RPMI7951 (cell line): ENCODE measurements around the gene PDE4A. TPM values are rescaled to one million over a fixed set of nuclear protein-coding genes. Genes with fewer than 3 reads are reported as not detected.
"Not testable (repeated sequence)": the region's sequence is repeated elsewhere in the genome, so short reads cannot be mapped to it uniquely, and the experiment has no call there.

Experiments used
- DNase-seq: peaks from one replicate; pipeline ENCODE4 v3.0.0-alpha.2; 2012; ENCODE audit warnings: low read depth
- total RNA-seq: library from RNA; depleted of rRNA; stranded (reverse); fragments of >200 nt; shearing (Covaris generic); gene quantifications from 2 replicates; pipeline ENCODE4 v1.2.3, GENCODE V29; 2014; rRNA removed

Gene PDE4A
- total RNA-seq = 1.3 and 2.0 TPM in 2 replicates

- DNase-seq = no peak
These were observed at the start of gene PDE4A for GRCh38 chr19:10420444-10421239. Gene PDE4A (plus strand): TSS chr19:10420538. CDS start chr19:10420765, 227 bp downstream.

- no peak for DNase-seq
These were observed 47.6 kb upstream of the PDE4A start for GRCh38 chr19:10372690-10373089.

- DNase-seq = no peak
These were observed 45.4 kb upstream of the PDE4A start for GRCh38 chr19:10374931-10375330.

GRCh38 chr19:10377140-10377640 is 43.1 kb upstream of the PDE4A start:
- not testable (repeated sequence) for DNase-seq

- no peak for DNase-seq
These were observed 42.2 kb upstream of the PDE4A start for GRCh38 chr19:10378124-10378523.

GRCh38 chr19:10379880-10380312 is 40.4 kb upstream of the PDE4A start:
- no peak for DNase-seq

- DNase-seq = peak; percentile 98
These were observed 39.8 kb upstream of the PDE4A start, which contains the start of gene TYK2 for GRCh38 chr19:10380313-10381102. Gene TYK2 (minus strand): TSS chr19:10380572. CDS start chr19:10378406, 2,166 bp downstream.

GRCh38 chr19:10383223-10383499 is 37.2 kb upstream of the PDE4A start:
- not testable (repeated sequence) for DNase-seq

GRCh38 chr19:10384580-10384979 is 35.8 kb upstream of the PDE4A start:
- DNase-seq = no peak

- DNase-seq = peak; percentile 72
These were observed 31.4 kb upstream of the PDE4A start for GRCh38 chr19:10388957-10389356.

GRCh38 chr19:10389863-10390262 is 30.5 kb upstream of the PDE4A start:
- DNase-seq = no peak

GRCh38 chr19:10390652-10391286 is 29.6 kb upstream of the PDE4A start:
- DNase-seq = peak; percentile 56

GRCh38 chr19:10392120-10392519 is 28.2 kb upstream of the PDE4A start:
- no peak for DNase-seq

GRCh38 chr19:10393137-10393536 is 27.2 kb upstream of the PDE4A start:
- DNase-seq = no peak

- no peak for DNase-seq
These were observed 25.3 kb upstream of the PDE4A start for GRCh38 chr19:10395003-10395402.

GRCh38 chr19:10395436-10395835 is 24.9 kb upstream of the PDE4A start:
- DNase-seq = no peak

GRCh38 chr19:10395917-10396316 is 24.4 kb upstream of the PDE4A start:
- no peak for DNase-seq

GRCh38 chr19:10398819-10399218 is 21.5 kb upstream of the PDE4A start:
- no peak for DNase-seq

- DNase-seq = not testable (repeated sequence)
These were observed 21.0 kb upstream of the PDE4A start for GRCh38 chr19:10399340-10399739.

GRCh38 chr19:10399878-10400277 is 20.5 kb upstream of the PDE4A start:
- no peak for DNase-seq

GRCh38 chr19:10402441-10403038 is 17.8 kb upstream of the PDE4A start:
- peak; percentile 39 for DNase-seq
